Measurements from ENCODE around the gene PLEK. TPM values are rescaled to one million over a fixed set of nuclear protein-coding genes. Genes with fewer than 3 reads are reported as not detected.
"Not testable (repeated sequence)": the region's sequence is repeated elsewhere in the genome, so short reads cannot be mapped to it uniquely, and the experiment has no call there.

Gene PLEK
- total RNA-seq, 1 experiment from 2014 or later = not detected

DNA sequence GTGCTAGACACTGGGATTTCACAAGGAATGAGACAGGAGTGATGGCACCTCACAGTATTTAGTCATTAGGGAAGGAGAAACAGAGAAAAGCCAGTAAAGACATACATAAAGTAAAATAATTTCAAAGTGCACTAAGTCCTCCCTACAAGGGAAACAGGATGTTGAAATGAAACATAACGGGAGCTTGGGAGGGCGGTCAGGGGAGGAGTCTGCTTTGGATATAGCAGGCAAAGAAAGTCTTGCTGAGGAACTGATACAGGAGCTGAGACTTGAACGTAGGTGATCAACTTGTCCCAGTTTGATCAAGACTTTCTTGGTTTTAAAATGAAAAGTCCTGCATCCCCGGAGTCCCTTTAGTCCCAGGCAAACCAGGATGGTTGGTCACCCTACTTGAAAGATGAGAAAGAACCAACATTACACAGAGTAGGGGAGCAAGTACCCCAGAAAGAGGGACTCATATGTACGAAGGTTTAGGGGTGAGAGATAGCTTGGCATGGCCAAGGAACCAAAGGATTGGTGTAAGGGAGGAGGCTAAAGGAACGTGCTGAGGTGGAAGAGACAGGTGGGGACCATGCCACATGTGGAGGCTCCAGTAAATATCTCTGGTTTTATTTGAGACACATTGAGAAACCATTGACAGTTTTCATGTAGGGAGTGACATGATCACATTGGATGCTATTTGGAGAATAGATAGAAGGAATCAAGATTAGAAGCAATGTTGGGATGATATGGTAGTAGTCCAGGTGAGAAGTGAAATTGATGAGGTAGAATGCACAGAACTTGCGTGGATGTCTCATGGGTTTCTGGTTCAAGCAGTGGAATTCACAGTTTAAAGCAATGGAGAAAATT lies 73.6 kb downstream of the PLEK start:
- peaks cover 34% of the 10 kb centered on the region for H3K27me3 Mint-ChIP-seq (ENCODE audit: unreplicated experiment)
- CTCF ChIA-PET = no interaction called here
- BruUV-seq (replicated peaks) = no TSS peak
- H3K4me1 Mint-ChIP-seq (ENCODE audit: low read depth, unreplicated experiment) = no peaks in the 10 kb centered on the region
- no peak overlapping the region for H3K4me3 Mint-ChIP-seq (ENCODE audit: low read depth, unreplicated experiment)
- DNase-seq = no peak
- H3K36me3 Mint-ChIP-seq (ENCODE audit: insufficient read depth, unreplicated experiment) = no peaks in the 10 kb centered on the region
- intact Hi-C loops (cut with micrococcal nuclease; ENCODE audit: unreplicated experiment) = no loop called here
- H3K27ac Mint-ChIP-seq (ENCODE audit: unreplicated experiment) = no peak overlapping the region
- TF ChIP-seq, protein P1, sequence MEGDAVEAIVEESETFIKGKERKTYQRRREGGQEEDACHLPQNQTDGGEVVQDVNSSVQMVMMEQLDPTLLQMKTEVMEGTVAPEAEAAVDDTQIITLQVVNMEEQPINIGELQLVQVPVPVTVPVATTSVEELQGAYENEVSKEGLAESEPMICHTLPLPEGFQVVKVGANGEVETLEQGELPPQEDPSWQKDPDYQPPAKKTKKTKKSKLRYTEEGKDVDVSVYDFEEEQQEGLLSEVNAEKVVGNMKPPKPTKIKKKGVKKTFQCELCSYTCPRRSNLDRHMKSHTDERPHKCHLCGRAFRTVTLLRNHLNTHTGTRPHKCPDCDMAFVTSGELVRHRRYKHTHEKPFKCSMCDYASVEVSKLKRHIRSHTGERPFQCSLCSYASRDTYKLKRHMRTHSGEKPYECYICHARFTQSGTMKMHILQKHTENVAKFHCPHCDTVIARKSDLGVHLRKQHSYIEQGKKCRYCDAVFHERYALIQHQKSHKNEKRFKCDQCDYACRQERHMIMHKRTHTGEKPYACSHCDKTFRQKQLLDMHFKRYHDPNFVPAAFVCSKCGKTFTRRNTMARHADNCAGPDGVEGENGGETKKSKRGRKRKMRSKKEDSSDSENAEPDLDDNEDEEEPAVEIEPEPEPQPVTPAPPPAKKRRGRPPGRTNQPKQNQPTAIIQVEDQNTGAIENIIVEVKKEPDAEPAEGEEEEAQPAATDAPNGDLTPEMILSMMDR (IDR thresholded peaks at IDR 0.05; ENCODE audit: unreplicated experiment) = no peak
- H3K9me3 Mint-ChIP-seq (ENCODE audit: low read depth, unreplicated experiment) = no peaks in the 10 kb centered on the region

DNA sequence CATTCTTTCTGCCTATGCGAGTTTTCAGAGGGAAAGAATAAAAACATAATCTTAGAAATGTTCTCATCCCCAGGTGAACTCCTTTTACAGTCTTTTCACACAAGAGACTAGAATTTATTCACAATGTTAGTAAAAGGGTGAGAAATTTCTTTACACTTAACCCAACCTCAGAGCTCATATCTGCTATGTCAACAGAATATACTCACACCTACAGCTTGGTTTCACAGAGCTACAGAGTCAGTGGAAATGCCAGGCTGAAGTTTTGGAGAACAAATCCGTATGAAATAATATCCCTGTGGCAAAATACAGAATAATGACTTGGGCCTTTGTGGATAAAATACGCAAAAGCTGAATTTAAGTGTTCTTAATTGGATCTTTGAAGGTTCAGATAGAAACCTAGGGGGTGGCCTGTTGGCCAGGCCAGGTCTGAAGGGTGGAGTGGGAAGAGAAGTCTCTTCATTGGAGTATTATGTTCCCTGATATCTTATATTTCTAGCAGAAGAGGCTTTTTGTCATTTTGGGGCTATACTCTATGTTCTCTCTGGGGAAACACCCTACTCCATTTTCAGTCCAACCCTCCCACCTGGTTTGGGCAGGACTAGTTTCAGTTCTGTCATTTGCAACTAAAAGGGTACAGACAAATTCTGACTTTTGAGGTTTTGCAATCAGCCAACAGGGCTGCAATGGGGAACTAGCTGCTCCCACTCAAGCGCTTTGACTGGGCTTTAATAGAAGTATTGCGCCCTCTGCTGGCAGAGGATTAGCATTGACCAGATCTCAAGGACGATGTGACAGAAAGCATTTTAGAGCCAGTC lies 76.3 kb downstream of the PLEK start:
- Mint-ChIP-seq H3K27me3 (ENCODE audit: unreplicated experiment) (peaks cover 20% of the 10 kb centered on the region), H3K4me3 (ENCODE audit: low read depth, unreplicated experiment) (no peak overlapping the region), H3K36me3 (ENCODE audit: insufficient read depth, unreplicated experiment) (no peaks in the 10 kb centered on the region), H3K4me1 (ENCODE audit: low read depth, unreplicated experiment) (no peaks in the 10 kb centered on the region), H3K9me3 (ENCODE audit: low read depth, unreplicated experiment) (no peaks in the 10 kb centered on the region), H3K27ac (ENCODE audit: unreplicated experiment) (no peak overlapping the region)
- intact Hi-C loops (cut with micrococcal nuclease; ENCODE audit: unreplicated experiment) = loop anchor here (5.0 to 10.0 kb wide), 3 partner anchors 79 to 319 kb away; no protein-coding TSS in a partner anchor
- peak; percentile 75 for DNase-seq
- TF ChIP-seq, protein P1 (IDR thresholded peaks at IDR 0.05; ENCODE audit: unreplicated experiment) = peak; percentile 77
- CTCF ChIA-PET = interaction anchor here (1.0 to 2.8 kb wide), 4 partner anchors 11 to 318 kb away, joined by 3 to 8 read pairs (median 4); no protein-coding TSS in a partner anchor
- BruUV-seq (replicated peaks) = no TSS peak

DNA sequence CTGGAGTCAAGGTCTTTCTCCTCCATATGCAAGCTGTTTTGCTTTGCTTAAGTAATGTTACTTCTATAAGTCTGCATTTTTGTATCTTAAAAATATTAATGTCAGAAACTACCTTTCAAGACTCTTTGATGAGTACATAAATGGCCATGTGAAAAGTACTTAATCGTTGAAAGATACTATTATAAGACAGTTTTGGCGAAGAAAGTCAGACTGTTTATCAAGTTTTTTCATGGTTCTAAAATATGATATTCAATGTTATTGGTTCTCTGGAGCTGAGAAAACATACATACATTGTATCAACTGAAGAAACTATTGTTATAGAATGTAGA lies 76.9 kb downstream of the PLEK start:
- intact Hi-C loops (cut with micrococcal nuclease; ENCODE audit: unreplicated experiment) = loop anchor here (5.0 to 10.0 kb wide), 3 partner anchors 80 to 320 kb away; no protein-coding TSS in a partner anchor
- Mint-ChIP-seq H3K27me3 (ENCODE audit: unreplicated experiment) (peaks cover 19% of the 10 kb centered on the region), H3K36me3 (ENCODE audit: insufficient read depth, unreplicated experiment) (no peaks in the 10 kb centered on the region), H3K4me3 (ENCODE audit: low read depth, unreplicated experiment) (no peak overlapping the region), H3K27ac (ENCODE audit: unreplicated experiment) (no peak overlapping the region), H3K4me1 (ENCODE audit: low read depth, unreplicated experiment) (no peaks in the 10 kb centered on the region), H3K9me3 (ENCODE audit: low read depth, unreplicated experiment) (no peaks in the 10 kb centered on the region)
- CTCF ChIA-PET = interaction anchor here (1.0 to 2.8 kb wide), 3 partner anchors 152 to 319 kb away, joined by 3 to 8 read pairs (median 5); no protein-coding TSS in a partner anchor
- DNase-seq = no peak
- TF ChIP-seq, protein P1 (IDR thresholded peaks at IDR 0.05; ENCODE audit: unreplicated experiment) = no peak
- BruUV-seq (replicated peaks) = no TSS peak

DNA sequence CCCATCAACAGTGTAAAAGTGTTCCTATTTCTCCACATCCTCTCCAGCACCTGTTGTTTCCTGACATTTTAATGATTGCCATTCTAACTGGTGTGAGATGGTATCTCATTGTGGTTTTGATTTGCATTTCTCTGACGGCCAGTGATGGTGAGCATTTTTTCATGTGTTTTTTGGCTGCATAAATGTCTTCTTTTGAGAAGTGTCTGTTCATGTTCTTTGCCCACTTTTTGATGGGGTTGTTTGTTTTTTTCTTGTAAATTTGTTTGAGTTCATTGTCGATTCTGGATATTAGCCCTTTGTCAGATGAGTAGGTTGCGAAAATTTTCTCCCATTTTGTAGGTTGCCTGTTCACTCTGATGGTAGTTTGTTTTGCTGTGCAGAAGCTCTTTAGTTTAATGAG lies 81.3 kb downstream of the PLEK start:
- intact Hi-C loops (cut with micrococcal nuclease; ENCODE audit: unreplicated experiment) = loop anchor here (10.0 kb wide), 1 partner anchor 162 kb away; no protein-coding TSS in a partner anchor
- CTCF ChIA-PET; BruUV-seq (replicated peaks): not testable (repeated sequence)

More for the DNA sequence above, 81.3 kb downstream of the PLEK start:
- not testable (repeated sequence) for H3K36me3 Mint-ChIP-seq (ENCODE audit: insufficient read depth, unreplicated experiment); H3K27me3 Mint-ChIP-seq (ENCODE audit: unreplicated experiment); H3K27ac Mint-ChIP-seq (ENCODE audit: unreplicated experiment); H3K4me3 Mint-ChIP-seq (ENCODE audit: low read depth, unreplicated experiment); DNase-seq; H3K9me3 Mint-ChIP-seq (ENCODE audit: low read depth, unreplicated experiment); H3K4me1 Mint-ChIP-seq (ENCODE audit: low read depth, unreplicated experiment)

Other genes with a start within 250 kb of the PLEK start
- gene PNO1, start 207.4 kb upstream of the PLEK start, total RNA-seq (2022) = 23.6 and 24.3 TPM in 2 replicates
- gene PPP3R1, start 112.8 kb upstream of the PLEK start, total RNA-seq (2022) = 63.4 TPM in 2 replicates
- not detected in 2 replicates for gene CNRIP1, start 45.3 kb upstream of the PLEK start, total RNA-seq (2022)
- gene FBXO48, start 102.0 kb downstream of the PLEK start, total RNA-seq (2022) = 2.4 and 2.5 TPM in 2 replicates
- 4.2 and 4.5 TPM in 2 replicates for gene APLF, start 102.3 kb downstream of the PLEK start, total RNA-seq (2022)